NOMO-1 treated with dmso at 0.1 percent for 144 hours (cell line): ENCODE measurements around the gene SDF4.
"Not testable (repeated sequence)": the region's sequence is repeated elsewhere in the genome, so short reads cannot be mapped to it uniquely, and the experiment has no call there.

Experiments used
- DNase-seq: peaks from one replicate; lab custom pipeline; 2025; ENCODE audit not compliant: unreplicated experiment; lab: John Stamatoyannopoulos, UW

SDF4 gene

DNA sequence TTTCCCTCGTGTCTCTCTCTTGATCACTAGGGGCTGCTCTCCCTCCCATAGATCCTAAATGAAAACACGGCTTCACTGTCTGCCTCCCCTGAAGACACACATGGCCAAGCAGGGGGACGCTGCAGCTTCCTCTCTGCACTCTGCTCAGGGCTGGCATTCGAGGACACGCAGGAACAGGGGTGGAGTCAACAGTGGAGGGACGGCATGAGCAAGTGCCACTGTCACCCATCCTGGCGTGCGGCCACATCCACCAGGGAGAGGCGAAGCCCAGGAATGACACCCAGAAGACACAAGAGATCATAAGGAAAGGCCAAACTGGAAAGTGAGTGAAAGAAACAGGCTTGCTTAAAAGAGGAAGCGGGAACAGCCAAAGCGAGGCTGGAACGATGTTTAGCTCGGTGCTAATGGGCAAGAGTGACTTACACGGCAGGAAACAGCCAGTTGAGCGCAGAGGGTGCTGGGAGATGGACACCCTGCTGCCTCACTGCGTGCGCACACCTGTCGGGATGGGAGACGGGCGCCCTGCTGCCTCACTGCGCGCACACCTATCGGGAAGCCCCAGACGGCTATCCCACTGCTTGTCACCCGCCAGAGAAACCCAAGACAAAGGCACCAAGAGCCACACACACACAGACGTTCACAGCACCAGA lies 28.3 kb upstream of the SDF4 start:
- peak; percentile 65 for DNase-seq

- DNase-seq: no peak
Observed at GRCh38 chr1:1259540-1259939, 27.7 kb upstream of the SDF4 start.

DNA sequence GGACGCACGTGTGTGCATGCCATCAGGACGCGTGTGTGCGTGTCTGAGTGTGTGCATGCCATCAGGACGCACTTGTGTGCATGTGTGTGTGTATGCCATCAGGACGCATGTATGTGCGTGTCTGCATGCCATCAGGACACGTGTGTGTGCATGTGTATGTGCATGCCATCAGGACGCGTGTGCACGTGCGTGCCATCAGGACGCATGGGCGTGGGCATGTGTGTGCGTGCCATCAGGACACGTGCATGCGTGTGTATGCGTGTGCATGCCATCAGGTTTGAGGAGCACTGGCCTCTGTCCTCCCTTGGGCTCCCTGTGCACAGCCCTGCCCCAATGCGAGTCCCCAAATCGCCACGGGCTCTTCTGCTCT lies 27.3 kb upstream of the SDF4 start:
- no peak for DNase-seq

DNA sequence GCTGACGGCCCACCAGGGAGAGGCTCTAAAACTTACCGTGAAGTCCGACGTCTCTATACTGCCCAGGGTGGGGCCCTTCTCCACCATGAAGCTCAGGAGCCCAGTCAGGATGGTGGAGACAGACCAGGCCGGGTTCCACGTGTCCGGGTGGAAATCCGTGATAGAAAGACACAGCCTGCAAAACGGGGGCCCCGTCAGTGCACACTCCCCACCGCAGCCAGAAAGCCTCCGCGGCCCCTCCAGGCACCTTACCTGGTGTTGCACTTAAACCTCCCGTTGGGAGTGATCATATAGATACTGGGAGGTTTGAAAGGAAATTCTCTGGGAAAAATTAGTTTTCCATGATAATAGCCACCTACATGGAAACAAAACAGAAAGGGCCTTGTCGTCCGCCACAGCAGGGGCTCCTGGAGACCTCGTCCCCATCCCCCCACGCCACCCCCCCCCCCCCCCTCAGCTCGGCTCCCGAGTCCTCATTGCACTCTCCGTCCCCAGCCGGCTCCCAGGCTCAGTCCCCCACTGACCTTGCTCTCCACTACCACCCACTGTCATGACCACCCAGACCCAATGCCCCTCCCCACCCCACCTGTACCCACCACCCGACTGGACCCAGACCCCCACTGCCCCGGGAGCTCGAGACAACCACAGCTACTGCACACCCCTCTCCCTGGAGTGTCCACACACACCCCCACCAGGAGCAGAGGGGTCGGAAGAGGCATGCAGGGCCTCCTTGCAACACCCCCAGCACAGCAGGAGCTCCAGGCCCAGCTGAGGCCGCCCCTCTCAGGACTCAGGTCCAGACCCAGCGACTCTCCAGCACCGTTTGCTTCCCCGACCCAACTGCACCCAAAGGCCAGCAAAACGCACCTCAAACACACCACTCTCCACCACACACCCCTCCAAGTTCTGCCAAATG lies 25.4 kb upstream of the SDF4 start:
- DNase-seq: no peak

GRCh38 chr1:1255611-1256010 lies 23.8 kb upstream of the SDF4 start:
- DNase-seq: no peak

- DNase-seq: no peak
Observed at GRCh38 chr1:1255078-1255477, 23.3 kb upstream of the SDF4 start.

- DNase-seq: no peak
Observed at GRCh38 chr1:1254667-1254998, 22.8 kb upstream of the SDF4 start.

- DNase-seq: no peak
Observed at GRCh38 chr1:1253972-1254666, 22.3 kb upstream of the SDF4 start.

GRCh38 chr1:1253314-1253713 lies 21.5 kb upstream of the SDF4 start:
- DNase-seq: no peak

GRCh38 chr1:1250786-1251284 lies 19.0 kb upstream of the SDF4 start:
- DNase-seq: no peak

DNA sequence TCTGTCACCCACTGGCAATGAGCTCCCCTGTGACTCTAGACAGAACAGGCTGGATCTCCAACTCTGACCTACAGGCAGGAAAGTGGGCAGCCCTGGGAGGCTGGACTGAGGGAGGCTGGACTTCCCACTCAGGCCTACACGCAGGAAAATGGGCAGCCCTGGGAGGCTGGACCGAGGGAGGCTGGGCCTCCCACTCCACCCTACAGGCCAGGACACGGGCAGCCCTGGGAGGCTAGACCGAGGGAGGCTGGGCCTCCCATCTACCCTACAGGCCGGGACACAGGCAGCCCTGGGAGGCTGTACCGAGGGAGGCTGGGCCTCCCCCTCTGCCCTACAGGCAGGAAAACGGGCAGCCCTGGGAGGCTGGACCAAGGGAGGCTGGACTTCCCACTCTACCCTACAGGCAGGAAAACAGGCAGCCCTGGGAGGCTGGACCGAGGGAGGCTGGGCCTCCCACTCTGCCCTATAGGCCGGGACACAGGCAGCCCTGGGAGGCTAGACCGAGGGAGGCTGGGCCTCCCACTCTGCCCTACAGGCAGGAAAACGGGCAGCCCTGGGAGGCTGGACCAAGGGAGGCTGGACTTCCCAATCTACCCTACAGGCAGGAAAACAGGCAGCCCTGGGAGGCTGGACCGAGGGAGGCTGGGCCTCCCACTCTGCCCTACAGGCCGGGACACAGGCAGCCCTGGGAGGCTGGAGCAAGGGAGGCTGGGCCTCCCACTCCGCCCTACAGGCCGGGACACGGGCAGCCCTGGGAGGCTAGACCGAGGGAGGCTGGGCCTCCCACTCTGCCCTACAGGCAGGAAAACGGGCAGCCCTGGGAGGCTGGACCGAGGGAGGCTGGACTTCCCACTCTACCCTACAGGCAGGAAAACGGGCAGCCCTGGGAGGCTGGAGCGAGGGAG lies 16.5 kb upstream of the SDF4 start:
- not testable (repeated sequence) for DNase-seq

GRCh38 chr1:1247341-1247913 lies 15.6 kb upstream of the SDF4 start:
- DNase-seq: no peak

DNA sequence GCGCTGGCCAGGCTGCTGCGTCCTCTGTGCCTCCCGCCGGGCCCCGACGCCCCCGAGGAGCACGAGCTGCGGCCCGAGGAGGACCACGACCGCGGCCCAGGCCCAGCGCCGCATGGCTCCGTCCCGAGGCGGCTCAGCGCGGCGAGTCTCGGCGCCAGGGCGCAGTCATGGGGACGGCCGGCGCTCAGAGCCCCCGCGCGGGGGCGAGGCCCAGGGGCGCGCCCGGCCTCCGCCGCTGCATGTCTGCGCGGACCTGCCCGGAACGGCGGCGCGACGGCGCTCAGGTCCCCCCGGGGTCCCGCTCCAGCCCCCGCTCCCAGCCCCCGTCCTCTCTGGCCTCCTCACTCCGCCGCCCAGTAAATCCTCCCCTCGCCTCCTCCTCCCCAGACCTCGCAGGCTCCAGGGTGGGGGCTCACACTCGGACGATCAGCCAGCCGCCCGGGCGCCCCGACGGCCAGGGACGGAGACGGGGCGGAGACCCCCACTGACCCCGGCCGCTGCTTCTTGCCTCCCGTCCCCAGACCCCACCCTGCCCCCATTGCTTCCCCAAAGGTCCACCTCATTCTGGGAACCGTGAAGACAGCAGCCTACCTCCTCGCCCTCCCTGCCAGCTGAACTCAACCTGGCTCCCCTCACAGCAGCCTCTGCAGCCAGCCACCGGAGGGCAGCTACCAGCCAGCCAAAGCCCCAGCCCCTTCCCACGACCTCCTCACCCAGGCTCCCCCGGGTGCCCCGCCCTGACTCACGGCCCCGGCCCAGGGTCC lies 15.0 kb upstream of the SDF4 start, which contains the start of gene C1QTNF12:
TSS of gene C1QTNF12 (minus strand) at position 146 of the 764 bp plus-strand sequence. CDS start at position 114, 32 bp downstream.
- no peak for DNase-seq

- DNase-seq: no peak
Observed at GRCh38 chr1:1245817-1246576, 14.2 kb upstream of the SDF4 start.

DNA sequence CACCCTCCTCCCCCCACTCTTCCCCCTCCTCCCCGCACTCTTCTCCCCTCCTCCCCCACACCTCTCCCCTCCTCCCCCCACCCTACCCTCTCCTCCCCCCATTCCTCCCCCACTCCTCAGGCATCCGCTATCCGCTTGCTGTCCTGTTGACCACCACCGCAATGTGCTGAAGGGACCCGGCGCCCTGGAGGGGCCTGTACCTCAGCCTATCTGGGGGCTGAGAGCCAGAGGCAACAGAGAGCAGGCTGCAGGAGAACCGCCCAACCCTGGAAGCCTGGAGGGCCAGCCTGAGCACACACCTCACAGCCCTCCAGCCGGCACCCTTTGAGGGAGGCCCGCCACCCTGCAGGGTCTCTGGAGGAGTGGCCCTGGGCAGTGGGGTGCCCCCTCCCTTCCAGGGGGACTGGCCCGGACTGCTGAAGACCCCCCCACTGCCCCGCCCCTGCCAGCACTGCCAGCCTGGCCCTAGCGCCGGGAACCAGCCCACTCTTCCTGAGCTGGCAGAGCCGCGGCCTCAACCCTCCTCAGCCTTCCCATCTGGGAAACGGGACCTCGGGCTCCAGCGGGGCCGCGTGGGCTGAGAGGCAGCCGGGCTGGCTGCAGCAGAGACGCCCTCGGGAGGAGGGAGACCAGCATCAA lies 13.5 kb upstream of the SDF4 start:
- DNase-seq: no peak

- DNase-seq: no peak
Observed at GRCh38 chr1:1244192-1244811, 12.5 kb upstream of the SDF4 start.

GRCh38 chr1:1243807-1244191 lies 12.0 kb upstream of the SDF4 start:
- no peak for DNase-seq

GRCh38 chr1:1243266-1243660 lies 11.5 kb upstream of the SDF4 start:
- no peak for DNase-seq
